Lung microvascular endothelial cell (primary cell): Measurements from ENCODE around the gene EIF2B1. TPM values are rescaled to one million over a fixed set of nuclear protein-coding genes. Genes with fewer than 3 reads are reported as not detected.

Experiments
- total RNA-seq: library from RNA; depleted of rRNA; stranded (reverse); fragments of >200 nt; gene quantifications from 2 replicates; pipeline ENCODE4 v1.2.1, GENCODE V29; 2014

Gene EIF2B1
- total RNA-seq, 1 donor from 2014 or later: 22.2 TPM

Other genes with a start within 250 kb of the EIF2B1 start
- 19.4 and 24.0 TPM in 2 replicates for gene KMT5A, start 249.6 kb downstream of the EIF2B1 start, total RNA-seq
- gene RILPL2, start 197.0 kb downstream of the EIF2B1 start, total RNA-seq: 3.1 and 3.2 TPM in 2 replicates
- gene SNRNP35, start 175.5 kb downstream of the EIF2B1 start, total RNA-seq: 11.1 and 15.1 TPM in 2 replicates
- gene RILPL1, start 100.0 kb downstream of the EIF2B1 start, total RNA-seq: 2.8 and 4.8 TPM in 2 replicates
- 270 and 341 TPM in 2 replicates for gene TMED2, start 49.1 kb downstream of the EIF2B1 start, total RNA-seq
- gene DDX55, start 31.6 kb downstream of the EIF2B1 start, total RNA-seq: 6.5 and 10.5 TPM in 2 replicates
- 16.7 and 17.0 TPM in 2 replicates for gene GTF2H3, start 143 bp upstream of the EIF2B1 start, total RNA-seq
- gene TCTN2, start 37.4 kb upstream of the EIF2B1 start, total RNA-seq: 3.8 and 4.6 TPM in 2 replicates
- 13.7 and 22.2 TPM in 2 replicates for gene ATP6V0A2, start 78.7 kb upstream of the EIF2B1 start, total RNA-seq
- gene DNAH10, start 128.6 kb upstream of the EIF2B1 start, total RNA-seq: not detected in 2 replicates